Stimulated activated CD8-positive, alpha-beta memory T cell treated with anti-CD3 and anti-CD28 coated beads, Interleukin-7, amount 100 ng/mL, for 48 hours (primary cell): ENCODE results near the gene ABCA4.

Experiments
- DNase-seq, 2 donors: peaks; one replicate each; pipeline ENCODE4 v3.0.0-alpha.2; 2020; ENCODE audit warnings: low read depth in 1 of 2; ENCODE audit errors: extremely low read depth in 1 of 2

Gene ABCA4

GRCh38 chr1:94105581-94105952 lies 15.4 kb downstream of the ABCA4 start:
- no peak for DNase-seq

- no peak for DNase-seq
These were observed 16.0 kb downstream of the ABCA4 start for GRCh38 chr1:94104776-94105580.

GRCh38 chr1:94104127-94104684 lies 16.7 kb downstream of the ABCA4 start:
- DNase-seq: no peak

- DNase-seq: no peak
These were observed 17.3 kb downstream of the ABCA4 start for GRCh38 chr1:94103608-94104007.

GRCh38 chr1:94101613-94102525 lies 19.1 kb downstream of the ABCA4 start:
- no peak for DNase-seq

GRCh38 chr1:94100785-94101612 lies 19.9 kb downstream of the ABCA4 start:
- DNase-seq: no peak

- DNase-seq: no peak
These were observed 20.7 kb downstream of the ABCA4 start for GRCh38 chr1:94100129-94100784.

- no peak for DNase-seq
These were observed 21.6 kb downstream of the ABCA4 start for GRCh38 chr1:94099303-94099702.

- no peak for DNase-seq
These were observed 22.3 kb downstream of the ABCA4 start for GRCh38 chr1:94098585-94099111.

- DNase-seq: no peak
These were observed 24.0 kb downstream of the ABCA4 start for GRCh38 chr1:94096797-94097549.

GRCh38 chr1:94095744-94096469 lies 25.0 kb downstream of the ABCA4 start:
- no peak for DNase-seq

GRCh38 chr1:94095112-94095637 lies 25.8 kb downstream of the ABCA4 start:
- no peak for DNase-seq

GRCh38 chr1:94094469-94095111 lies 26.4 kb downstream of the ABCA4 start:
- DNase-seq: no peak

GRCh38 chr1:94093996-94094395 lies 27.0 kb downstream of the ABCA4 start:
- DNase-seq: no peak

- no peak for DNase-seq
These were observed 27.6 kb downstream of the ABCA4 start for GRCh38 chr1:94093396-94093795.

- DNase-seq: no peak
These were observed 28.7 kb downstream of the ABCA4 start for GRCh38 chr1:94092210-94092613.

- no peak for DNase-seq
These were observed 30.2 kb downstream of the ABCA4 start for GRCh38 chr1:94090761-94091160.

- DNase-seq: no peak
These were observed 33.8 kb downstream of the ABCA4 start for GRCh38 chr1:94087193-94087592.
